IMR-90 (cell line): ENCODE measurements around the gene DUSP3. TPM values are rescaled to one million over a fixed set of nuclear protein-coding genes. Genes with fewer than 3 reads are reported as not detected.

Experiments used
- ATAC-seq: fragments of 200-7000 bp; cut with Tn5 transposase; 2 replicates; pipeline ENCODE4 v1.9.1; 2020; ENCODE audit warnings: low read depth, mild to moderate bottlenecking, moderate library complexity
- BruUV-seq: library from RNA; stranded (reverse); fragments of 400-500 nt; replicated peaks from 2 replicates; lab custom pipeline; 2021; lab: Mats Ljungman, UMichigan
- CTCF ChIA-PET: fragments of 300-600 bp; formaldehyde crosslinking; extraction: SDS; loops from one replicate; lab custom pipeline; 2021; ENCODE audit warnings: antibody characterized with exemption; lab: Yijun Ruan, JAX
- POLR2A ChIA-PET: fragments of 300-600 bp; sonication (Branson Sonifier 250); formaldehyde crosslinking; loops from one replicate; lab custom pipeline; 2022; ENCODE audit warnings: antibody characterized with exemption; ENCODE audit not compliant: unreplicated experiment; lab: Charles Lee
- DNase-seq: peaks from one replicate; pipeline ENCODE4 v3.0.0; 2013
- H2AFZ ChIP-seq: replicated peaks from 2 replicates; pipeline ENCODE3; 2013; ENCODE audit warnings: low read length, mild to moderate bottlenecking; ENCODE audit not compliant: poor library complexity
- H2AK5ac ChIP-seq: 2 replicates; pipeline ENCODE4 v1.6.1; 2013; ENCODE audit warnings: low read depth, low read length, inconsistent platforms
- H2AK9ac ChIP-seq: replicated peaks from 2 replicates; pipeline ENCODE3; 2013; ENCODE audit warnings: mild to moderate bottlenecking, low read depth, low read length, moderate library complexity; ENCODE audit not compliant: poor library complexity
- H2BK120ac ChIP-seq: 2 replicates; pipeline ENCODE4 v1.6.1; 2013; ENCODE audit warnings: low read depth, low read length, inconsistent platforms
- H2BK15ac ChIP-seq: 3 replicates; pipeline ENCODE4 v1.6.1; 2013; ENCODE audit warnings: low read depth, low read length, inconsistent platforms
- H2BK20ac ChIP-seq: 2 replicates; pipeline ENCODE4 v1.6.1; 2013; ENCODE audit warnings: low read depth, mild to moderate bottlenecking, inconsistent platforms, low read length, moderate library complexity
- H2BK5ac ChIP-seq: 2 replicates; pipeline ENCODE4 v1.6.1; 2013; ENCODE audit warnings: mild to moderate bottlenecking, low read depth, low read length, inconsistent platforms; ENCODE audit not compliant: poor library complexity, severe bottlenecking
- H3K14ac ChIP-seq: replicated peaks from 2 replicates; pipeline ENCODE4 v1.6.1; 2013; ENCODE audit warnings: low read depth, low read length, inconsistent platforms
- H3K18ac ChIP-seq: 2 replicates; pipeline ENCODE4 v1.6.1; 2013; ENCODE audit warnings: low read depth, low read length, control low read depth
- H3K23ac ChIP-seq: 2 replicates; pipeline ENCODE4 v1.6.1; 2013; ENCODE audit warnings: low read depth, low read length, inconsistent platforms
- H3K27ac ChIP-seq: 2 replicates; pipeline ENCODE4 v1.5.1; 2013; ENCODE audit warnings: mild to moderate bottlenecking, control low read depth, low read length; ENCODE audit not compliant: insufficient read depth
- H3K27me3 ChIP-seq: 2 replicates; pipeline ENCODE4 v1.6.1; 2013; ENCODE audit warnings: low read length; ENCODE audit not compliant: control insufficient read depth, insufficient read depth
- H3K36me3 ChIP-seq: 2 replicates; pipeline ENCODE4 v1.6.1; 2013; ENCODE audit warnings: low read length, mixed read lengths; ENCODE audit not compliant: control insufficient read depth, insufficient read depth
- H3K4ac ChIP-seq: 2 replicates; pipeline ENCODE4 v1.6.1; 2013; ENCODE audit warnings: low read depth, low read length, inconsistent platforms
- H3K4me1 ChIP-seq: 2 replicates; pipeline ENCODE4 v1.6.1; 2013; ENCODE audit warnings: low read length, mixed read lengths; ENCODE audit not compliant: control insufficient read depth, insufficient read depth
- H3K4me2 ChIP-seq: 2 replicates; pipeline ENCODE4 v1.6.1; 2013; ENCODE audit warnings: low read depth, mild to moderate bottlenecking, control low read depth, low read length, moderate library complexity
- H3K4me3 ChIP-seq: 2 replicates; pipeline ENCODE4 v1.5.1; 2013; ENCODE audit warnings: low read depth, mild to moderate bottlenecking, control low read depth, low read length, moderate library complexity; ENCODE audit not compliant: insufficient read depth
- H3K56ac ChIP-seq: 2 replicates; pipeline ENCODE4 v1.6.1; 2013; ENCODE audit warnings: low read length, inconsistent platforms; ENCODE audit not compliant: insufficient read depth; ENCODE audit errors: extremely low read depth
- H3K79me1 ChIP-seq, 2 experiments: 2 replicates each; pipeline ENCODE4 v1.6.1; 2013; ENCODE audit warnings: low read length in 2 of 2, inconsistent platforms in 1 of 2, low read depth in 1 of 2
- H3K9ac ChIP-seq: 2 replicates; pipeline ENCODE4 v1.6.1; 2013; ENCODE audit warnings: low read depth, low read length, control low read depth
- H3K9me1 ChIP-seq: 2 replicates; pipeline ENCODE4 v1.6.1; 2013; ENCODE audit warnings: low read length, inconsistent platforms; ENCODE audit not compliant: insufficient read depth
- H3K9me3 ChIP-seq: 2 replicates; pipeline ENCODE4 v1.6.1; 2013; ENCODE audit warnings: low read length; ENCODE audit not compliant: control insufficient read depth, insufficient read depth
- H4K20me1 ChIP-seq: 2 replicates; pipeline ENCODE4 v1.6.1; 2013; ENCODE audit warnings: low read length, inconsistent platforms; ENCODE audit not compliant: insufficient read depth
- H4K5ac ChIP-seq: 2 replicates; pipeline ENCODE4 v1.6.1; 2013; ENCODE audit warnings: mild to moderate bottlenecking, low read depth, low read length, control low read depth
- H4K8ac ChIP-seq, 2 experiments: 2 replicates each; pipeline ENCODE4 v1.6.1; 2013; ENCODE audit warnings: low read depth in 2 of 2, low read length in 2 of 2, control low read depth in 1 of 2, inconsistent platforms in 1 of 2
- H4K91ac ChIP-seq: 2 replicates; pipeline ENCODE4 v1.6.1; 2013; ENCODE audit warnings: low read depth, low read length, inconsistent platforms; ENCODE audit not compliant: insufficient read depth
- CEBPB ChIP-seq: IDR thresholded peaks from 2 replicates; pipeline ENCODE4 v1.6.1; 2012; ENCODE audit warnings: low read depth, low read length, improper control_type of control experiment
- CHD1 ChIP-seq: IDR thresholded peaks from 2 replicates; pipeline ENCODE4 v1.6.1; 2012; ENCODE audit warnings: low read depth, low read length, improper control_type of control experiment
- MAFK ChIP-seq: IDR thresholded peaks from 2 replicates; pipeline ENCODE4 v1.6.1; 2012; ENCODE audit warnings: low read depth, low read length, improper control_type of control experiment
- MAZ ChIP-seq: IDR thresholded peaks from 2 replicates; pipeline ENCODE4 v1.6.1; 2012; ENCODE audit warnings: low read depth, mild to moderate bottlenecking, low read length, improper control_type of control experiment, moderate library complexity, borderline replicate concordance
- NFE2L2 ChIP-seq: fragments of 150-350 bp; IDR thresholded peaks from 2 replicates; pipeline ENCODE4 v1.6.1; 2016; ENCODE audit warnings: low read depth, mild to moderate bottlenecking, low read length
- RCOR1 ChIP-seq: IDR thresholded peaks from 2 replicates; pipeline ENCODE4 v1.6.1; 2012; ENCODE audit warnings: mild to moderate bottlenecking, low read length, improper control_type of control experiment; ENCODE audit not compliant: insufficient replicate concordance
- SMC3 ChIP-seq: fragments of 150-350 bp; IDR thresholded peaks from 2 replicates; pipeline ENCODE4 v1.6.1; 2016; ENCODE audit warnings: low read depth, mild to moderate bottlenecking, antibody characterized with exemption, low read length, moderate library complexity
- USF2 ChIP-seq: fragments of 150-350 bp; IDR thresholded peaks from 2 replicates; pipeline ENCODE4 v1.6.1; 2017; ENCODE audit warnings: mild to moderate bottlenecking, antibody characterized with exemption, low read length, low read depth
- WGBS, 2 experiments: methylation state at CpG; one replicate each; pipeline versions ENCODE4 v1.1.5 to v1.1.7; 2013; ENCODE audit warnings: missing lambda C conversion rate in 2 of 2; ENCODE audit not compliant: insufficient read length in 1 of 2; ENCODE audit errors: extremely low coverage in 2 of 2; 5-methylcytosine and 5-hydroxymethylcytosine counted together
- dilution Hi-C: fragments of 300-500 bp; cut with HindIII; formaldehyde crosslinking; loops from one replicate; pipeline ENCODE4 v1.14.3; 2018; ENCODE audit warnings: low sequenced_read_pairs; ENCODE audit not compliant: unreplicated experiment
- in situ Hi-C: fragments of 300-500 bp; cut with MboI; formaldehyde crosslinking; loops from 3 replicates; pipeline ENCODE4 v1.14.3; 2019; ENCODE audit warnings: low sequenced_read_pairs, inconsistent platforms, mixed read lengths
- intact Hi-C: fragments of 100-400 bp; cut with micrococcal nuclease; formaldehyde crosslinking; loops from 2 replicates; pipeline ENCODE4 v1.10.0; 2022
- polyA plus RNA-seq, 3 experiments: library from polyadenylated mRNA; depleted of rRNA; stranded (reverse); fragments of >200 nt; gene quantifications; 2 replicates each; pipeline ENCODE4 v1.2.3, GENCODE V29; 2012; ENCODE audit warnings: low replicate concordance in 1 of 3
- total RNA-seq: library from RNA; depleted of rRNA; stranded (reverse); fragments of >200 nt; gene quantifications from 2 replicates; pipeline ENCODE4 v1.2.3, GENCODE V29; 2012
- TF ChIP-seq, protein P1 (sequence below): fragments of 150-350 bp; IDR thresholded peaks from 2 replicates; pipeline ENCODE4 v1.6.1; 2016; ENCODE audit warnings: low read depth, mild to moderate bottlenecking, low read length, moderate library complexity, borderline replicate concordance

Gene DUSP3
- total and polyA plus RNA-seq, 2 of the 4 experiments (the other 2 are of a cell fraction), result 33.3 to 40.9 TPM

GRCh38 chr17:43767053-43767712 is 11.6 kb downstream of the DUSP3 start:
- Histone ChIP-seq H3K4ac (no peak overlapping the region), H3K4me1 (peaks cover 2% of the 10 kb centered on the region; the same call in 1 of the 2 replicates), H4K8ac (no peak overlapping the region), H3K4me3 (no peak overlapping the region), H3K14ac (no peak overlapping the region), H3K27ac (no peak overlapping the region), H2BK120ac (no peak overlapping the region), H2AK9ac (no peak overlapping the region), H3K56ac (no peak overlapping the region), H4K91ac (no peak overlapping the region), H3K23ac (no peak overlapping the region), H3K27me3 (no peaks in the 10 kb centered on the region), H3K18ac (no peak overlapping the region), H2BK20ac (no peak overlapping the region), H3K9ac (no peak overlapping the region), H3K79me1 (peaks cover 0 to 6% of the 10 kb centered on the region in 2 experiments; a peak in 1 of 4 replicates), H2BK5ac (no peak overlapping the region), H3K9me3 (no peaks in the 10 kb centered on the region), H4K20me1 (no peaks in the 10 kb centered on the region; the same call in 1 of the 2 replicates), H4K5ac (no peak overlapping the region), H2BK15ac (no peak overlapping the region), H3K36me3 (peaks cover 25% of the 10 kb centered on the region), H2AK5ac (no peak overlapping the region), H3K4me2 (no peak overlapping the region), H3K9me1 (no peaks in the 10 kb centered on the region), H2AFZ (no peak overlapping the region)
- no TSS peak for BruUV-seq
- ChIA-PET CTCF (interaction anchor here (0.6 to 2.0 kb wide), 4 partner anchors 65 to 853 kb away, joined by 3 to 14 read pairs (median 4); partner anchors contain the start of genes CD300LG and MPP3), POLR2A (no interaction called here)
- in situ Hi-C loops, result no loop called here
- no peak for TF ChIP-seq MAFK
- TF ChIP-seq, protein P1, sequence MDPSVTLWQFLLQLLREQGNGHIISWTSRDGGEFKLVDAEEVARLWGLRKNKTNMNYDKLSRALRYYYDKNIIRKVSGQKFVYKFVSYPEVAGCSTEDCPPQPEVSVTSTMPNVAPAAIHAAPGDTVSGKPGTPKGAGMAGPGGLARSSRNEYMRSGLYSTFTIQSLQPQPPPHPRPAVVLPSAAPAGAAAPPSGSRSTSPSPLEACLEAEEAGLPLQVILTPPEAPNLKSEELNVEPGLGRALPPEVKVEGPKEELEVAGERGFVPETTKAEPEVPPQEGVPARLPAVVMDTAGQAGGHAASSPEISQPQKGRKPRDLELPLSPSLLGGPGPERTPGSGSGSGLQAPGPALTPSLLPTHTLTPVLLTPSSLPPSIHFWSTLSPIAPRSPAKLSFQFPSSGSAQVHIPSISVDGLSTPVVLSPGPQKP, result no peak
- no peak for TF ChIP-seq CHD1
- no peak for TF ChIP-seq MAZ
- TF ChIP-seq NFE2L2, result no peak
- TF ChIP-seq SMC3, result no peak
- TF ChIP-seq USF2, result no peak
- TF ChIP-seq RCOR1, result no peak
- TF ChIP-seq CEBPB, result no peak
- 0% methylated on average over 1 of the region's 6 CpGs; no CpG with 5 or more reads in 1 of the 2 experiments for WGBS, 2 experiments
- dilution Hi-C loops, result no loop called here
- intact Hi-C loops, result no loop called here
- ATAC-seq, result no peak
- DNase-seq, result no peak
